T-cell (primary cell): ENCODE data around the gene NR1I3. TPM values are rescaled to one million over a fixed set of nuclear protein-coding genes. Genes with fewer than 3 reads are reported as not detected.

Source experiments
- ATAC-seq, 4 experiments: fragments of 200-7000 bp in 3 of 4; fragments of 150-1000 bp in 1 of 4; cut with Tn5 transposase; replicated peaks in 1 of 4; 1 replicate in 3 of 4; 2 replicates in 1 of 4; pipeline ENCODE4 v1.10.0; 2021; ENCODE audit warnings: moderate library complexity in 3 of 4, mild to moderate bottlenecking in 2 of 4, moderate number of reproducible peaks in 1 of 4
- CTCF ChIA-PET, 2 donors: fragments of 300-600 bp; sonication (Branson Sonifier 250); formaldehyde crosslinking; loops; one replicate each; lab custom pipeline; 2022; ENCODE audit warnings: antibody characterized with exemption in 2 of 2; lab: Charles Lee
- POLR2A ChIA-PET, 2 donors: fragments of 300-600 bp; sonication (Branson Sonifier 250); formaldehyde crosslinking; loops; one replicate each; lab custom pipeline; 2022; ENCODE audit warnings: antibody characterized with exemption in 2 of 2; lab: Charles Lee
- DNase-seq, 35 experiments: peaks; one replicate each; pipeline versions ENCODE4 v3.0.0 to v3.0.0-alpha.2; 2013 to 2023
- H3K27ac ChIP-seq: one replicate; pipeline ENCODE4 v1.5.1; 2013; ENCODE audit warnings: low read length
- H3K27me3 ChIP-seq, 2 experiments: replicated peaks in 1 of 2; 1 replicate in 1 of 2; 2 replicates in 1 of 2; pipeline versions ENCODE4 v1.6.1 to v1.7.0; 2013; ENCODE audit warnings: low read length in 1 of 2, mixed read lengths in 1 of 2; ENCODE audit not compliant: control insufficient read depth in 2 of 2, insufficient read depth in 2 of 2; ENCODE audit errors: extremely low read depth in 1 of 2
- H3K36me3 ChIP-seq, 2 donors: 1 replicate in 1 of 2; 2 replicates in 1 of 2; pipeline versions ENCODE4 v1.6.1 to v1.7.0; 2013; ENCODE audit warnings: low read length in 1 of 2; ENCODE audit not compliant: control insufficient read depth in 2 of 2, insufficient read depth in 1 of 2; ENCODE audit errors: extremely low read depth in 1 of 2
- H3K4me1 ChIP-seq, 2 experiments: 1 replicate in 1 of 2; 2 replicates in 1 of 2; pipeline versions ENCODE4 v1.6.1 to v1.7.0; 2013; ENCODE audit warnings: low read length in 2 of 2, mixed read lengths in 1 of 2; ENCODE audit not compliant: insufficient read depth in 2 of 2, control insufficient read depth in 1 of 2; ENCODE audit errors: extremely low read depth in 1 of 2
- H3K4me3 ChIP-seq, 2 donors: 1 replicate in 1 of 2; 2 replicates in 1 of 2; pipeline versions ENCODE4 v1.5.1 to v1.7.0; 2013; ENCODE audit warnings: mild to moderate bottlenecking in 2 of 2, low read length in 1 of 2, moderate library complexity in 1 of 2; ENCODE audit not compliant: control insufficient read depth in 1 of 2; ENCODE audit errors: extremely low read depth in 1 of 2
- H3K9me3 ChIP-seq: 2 replicates; pipeline ENCODE4 v1.7.0; 2013
- H3K27ac Mint-ChIP-seq, 2 donors: one replicate each; pipeline ENCODE4 v1.8.0; 2020 to 2021; ENCODE audit warnings: mild to moderate bottlenecking in 2 of 2, mixed read lengths in 2 of 2
- H3K27me3 Mint-ChIP-seq, 2 donors: one replicate each; pipeline ENCODE4 v1.8.0; 2021 to 2022; ENCODE audit warnings: mixed read lengths in 2 of 2
- H3K36me3 Mint-ChIP-seq: one replicate; pipeline ENCODE4 v1.8.0; 2021; ENCODE audit warnings: mixed read lengths
- H3K4me1 Mint-ChIP-seq, 3 donors: one replicate each; pipeline ENCODE4 v1.8.0; 2020 to 2022; ENCODE audit warnings: mixed read lengths in 3 of 3, mild to moderate bottlenecking in 1 of 3
- H3K4me3 Mint-ChIP-seq, 3 donors: one replicate each; pipeline ENCODE4 v1.8.0; 2020 to 2022; ENCODE audit warnings: mild to moderate bottlenecking in 3 of 3, mixed read lengths in 3 of 3, moderate library complexity in 3 of 3
- H3K9me3 Mint-ChIP-seq, 3 donors: one replicate each; pipeline ENCODE4 v1.8.0; 2020 to 2022; ENCODE audit warnings: mixed read lengths in 3 of 3
- WGBS: methylation state at CpG from one replicate; pipeline ENCODE4 v1.1.5; 2013; ENCODE audit warnings: missing lambda C conversion rate; ENCODE audit not compliant: insufficient coverage; 5-methylcytosine and 5-hydroxymethylcytosine counted together
- total RNA-seq, 35 experiments: library from RNA in 6 of 35; stranded (reverse) in 6 of 35; fragments of 120-200 nt in 1 of 35; gene quantifications; one replicate each; pipeline versions ENCODE4 v1.2.1 to v1.2.4 and lab custom pipeline; 2013 to 2026

NR1I3 gene
- not detected for total RNA-seq
- total RNA-seq (2013): not detected
- total RNA-seq (lab: John Stamatoyannopoulos, UW): 0 to 0.09 (median 0) reads per million in 29 experiments

- Histone ChIP-seq H3K27ac (no peak within 1 kb of the TSS), H3K4me1 (no peaks in the 10 kb centered on the region), H3K9me3 (no peaks in the 10 kb centered on the region), H3K27me3 (peaks cover 2 to 7% of the 10 kb centered on the region in 2 experiments), H3K36me3 (no peaks in the 10 kb centered on the region), H3K4me3 (no peak within 1 kb of the TSS)
- ChIA-PET CTCF (interaction anchor here in 1 of 2 donors (0.6 kb wide), 1 partner anchor 133 kb away, joined by 10 read pairs; no protein-coding TSS in a partner anchor), POLR2A (no interaction called here)
- H3K4me3 Mint-ChIP-seq: no peak within 1 kb of the TSS
- H3K4me1 Mint-ChIP-seq: no peaks in the 10 kb centered on the region
- WGBS: 69% methylated on average over 3 of the region's 4 CpGs
- H3K36me3 Mint-ChIP-seq: no peaks in the 10 kb centered on the region
- DNase-seq (no peak), ATAC-seq (no peak)
- H3K27ac Mint-ChIP-seq: no peak within 1 kb of the TSS
- no peaks in the 10 kb centered on the region for H3K9me3 Mint-ChIP-seq
- peaks cover 2 to 5% of the 10 kb centered on the region in 2 donors for H3K27me3 Mint-ChIP-seq
Observed at GRCh38 chr1:161238039-161238473, at the start of gene NR1I3. NR1I3 (minus strand) TSS chr1:161238203; CDS start chr1:161236565, 1,638 bp downstream.

- Mint-ChIP-seq H3K27me3 (peaks cover 0 to 8% of the 10 kb centered on the region in 2 donors), H3K4me1 (peaks cover 0 to 6% (median 0%) of the 10 kb centered on the region in 3 donors), H3K4me3 (no peak overlapping the region), H3K36me3 (peaks cover 4% of the 10 kb centered on the region), H3K9me3 (no peaks in the 10 kb centered on the region), H3K27ac (no peak overlapping the region)
- no peaks in the 10 kb centered on the region for H3K4me1 ChIP-seq
- no CpG with 5 or more reads among the region's 3 CpGs for WGBS
- no peaks in the 10 kb centered on the region for H3K9me3 ChIP-seq
- CTCF ChIA-PET: interaction anchor here in 1 of 2 donors (0.6 to 0.7 kb wide), 2 partner anchors 14 to 16 kb away, joined by 3 to 4 read pairs; no protein-coding TSS in a partner anchor
- no peak overlapping the region for H3K27ac ChIP-seq
- H3K4me3 ChIP-seq: no peak overlapping the region
- peaks cover 0 to 3% of the 10 kb centered on the region in 2 experiments for H3K27me3 ChIP-seq
- ATAC-seq: no peak
- POLR2A ChIA-PET: no interaction called here
- no peak for DNase-seq
- H3K36me3 ChIP-seq: no peaks in the 10 kb centered on the region
Observed at GRCh38 chr1:161287482-161288054, 49.6 kb upstream of the NR1I3 start.

GRCh38 chr1:161285521-161285920 lies 47.5 kb upstream of the NR1I3 start:
- H3K9me3 Mint-ChIP-seq: no peaks in the 10 kb centered on the region
- ChIA-PET CTCF (interaction anchor here (0.7 to 1.0 kb wide), 2 partner anchors 14 to 36 kb away, joined by 3 to 6 read pairs; no protein-coding TSS in a partner anchor), POLR2A (interaction anchor here in 1 of 2 donors (0.6 kb wide), 1 partner anchor 165 kb away, joined by 4 read pairs; no protein-coding TSS in a partner anchor)
- no peaks in the 10 kb centered on the region for H3K36me3 ChIP-seq
- peaks cover 0 to 8% of the 10 kb centered on the region in 2 donors for H3K27me3 Mint-ChIP-seq
- peaks cover 0 to 3% of the 10 kb centered on the region in 2 experiments for H3K27me3 ChIP-seq
- H3K27ac ChIP-seq: no peak overlapping the region
- no peak for ATAC-seq
- no peak overlapping the region for H3K27ac Mint-ChIP-seq
- no peak overlapping the region for H3K4me3 ChIP-seq
- no peaks in the 10 kb centered on the region for H3K4me1 Mint-ChIP-seq
- DNase-seq: no peak
- H3K36me3 Mint-ChIP-seq: no peaks in the 10 kb centered on the region
- WGBS: 77% methylated on average over 2 of the region's 5 CpGs
- H3K4me3 Mint-ChIP-seq: no peak overlapping the region
- no peaks in the 10 kb centered on the region for H3K9me3 ChIP-seq
- H3K4me1 ChIP-seq: no peaks in the 10 kb centered on the region

GRCh38 chr1:161285113-161285512 lies 47.1 kb upstream of the NR1I3 start:
- H3K9me3 Mint-ChIP-seq: no peaks in the 10 kb centered on the region
- no peaks in the 10 kb centered on the region for H3K36me3 Mint-ChIP-seq
- H3K27ac ChIP-seq: no peak overlapping the region
- POLR2A ChIA-PET: interaction anchor here in 1 of 2 donors (0.6 kb wide), 1 partner anchor 164 kb away, joined by 4 read pairs; no protein-coding TSS in a partner anchor
- ATAC-seq: no peak
- no CpG with 5 or more reads among the region's 2 CpGs for WGBS
- peaks cover 0 to 3% of the 10 kb centered on the region in 2 experiments for H3K27me3 ChIP-seq
- no peaks in the 10 kb centered on the region for H3K9me3 ChIP-seq
- H3K4me3 Mint-ChIP-seq: no peak overlapping the region
- H3K27ac Mint-ChIP-seq: no peak overlapping the region
- no peaks in the 10 kb centered on the region for H3K4me1 Mint-ChIP-seq
- no peak overlapping the region for H3K4me3 ChIP-seq
- H3K27me3 Mint-ChIP-seq: peaks cover 0 to 8% of the 10 kb centered on the region in 2 donors
- H3K36me3 ChIP-seq: no peaks in the 10 kb centered on the region
- no peak for DNase-seq
- CTCF ChIA-PET: interaction anchor here (0.7 to 1.0 kb wide), 2 partner anchors 14 to 37 kb away, joined by 3 to 6 read pairs; no protein-coding TSS in a partner anchor
- H3K4me1 ChIP-seq: no peaks in the 10 kb centered on the region

- peaks cover 0 to 3% of the 10 kb centered on the region in 2 experiments for H3K27me3 ChIP-seq
- WGBS: no CpG with 5 or more reads among the region's 1 CpG
- DNase-seq (no peak), ATAC-seq (no peak)
- ChIA-PET CTCF (interaction anchor here in 1 of 2 donors (0.6 to 0.9 kb wide), 2 partner anchors 25 to 58 kb away, joined by 4 to 7 read pairs; no protein-coding TSS in a partner anchor), POLR2A (no interaction called here)
- Mint-ChIP-seq H3K36me3 (peaks cover 2% of the 10 kb centered on the region), H3K4me3 (no peak overlapping the region), H3K27me3 (peaks cover 0 to 8% of the 10 kb centered on the region in 2 donors), H3K9me3 (no peaks in the 10 kb centered on the region), H3K4me1 (no peaks in the 10 kb centered on the region), H3K27ac (no peak overlapping the region)
- no peak overlapping the region for H3K4me3 ChIP-seq
- no peaks in the 10 kb centered on the region for H3K4me1 ChIP-seq
- no peak overlapping the region for H3K27ac ChIP-seq
- no peaks in the 10 kb centered on the region for H3K9me3 ChIP-seq
- H3K36me3 ChIP-seq: no peaks in the 10 kb centered on the region
Observed at GRCh38 chr1:161282991-161283390, 45.0 kb upstream of the NR1I3 start.

GRCh38 chr1:161274874-161275273 lies 36.9 kb upstream of the NR1I3 start:
- Mint-ChIP-seq H3K4me3 (no peak overlapping the region), H3K9me3 (no peaks in the 10 kb centered on the region)
- POLR2A ChIA-PET: no interaction called here

More at GRCh38 chr1:161274874-161275273, 36.9 kb upstream of the NR1I3 start:
- CTCF ChIA-PET: no interaction called here
- Mint-ChIP-seq H3K36me3 (peaks cover 2% of the 10 kb centered on the region), H3K27me3 (peaks cover 14 to 18% of the 10 kb centered on the region in 2 donors), H3K4me1 (no peaks in the 10 kb centered on the region), H3K27ac (no peak overlapping the region)
- Histone ChIP-seq H3K27ac (no peak overlapping the region), H3K36me3 (no peaks in the 10 kb centered on the region), H3K4me3 (no peak overlapping the region), H3K4me1 (no peaks in the 10 kb centered on the region), H3K27me3 (peaks cover 4% of the 10 kb centered on the region in 2 experiments), H3K9me3 (no peaks in the 10 kb centered on the region)
- 33% methylated on average over 1 of the region's 3 CpGs for WGBS
- no peak for ATAC-seq
- DNase-seq: no peak
